HG02798 (cell line): Measurements from ENCODE around the gene EPHB1.

ENCODE experiments used
- ATAC-seq: cut with Tn5 transposase; IDR thresholded peaks from one replicate; pipeline ENCODE4 v1.9.1; 2021; ENCODE audit warnings: mild to moderate bottlenecking; ENCODE audit not compliant: unreplicated experiment, poor library complexity

The EPHB1 gene

GRCh38 chr3:135260025-135260424 lies 465.0 kb downstream of the EPHB1 start:
- no peak for ATAC-seq

DNA sequence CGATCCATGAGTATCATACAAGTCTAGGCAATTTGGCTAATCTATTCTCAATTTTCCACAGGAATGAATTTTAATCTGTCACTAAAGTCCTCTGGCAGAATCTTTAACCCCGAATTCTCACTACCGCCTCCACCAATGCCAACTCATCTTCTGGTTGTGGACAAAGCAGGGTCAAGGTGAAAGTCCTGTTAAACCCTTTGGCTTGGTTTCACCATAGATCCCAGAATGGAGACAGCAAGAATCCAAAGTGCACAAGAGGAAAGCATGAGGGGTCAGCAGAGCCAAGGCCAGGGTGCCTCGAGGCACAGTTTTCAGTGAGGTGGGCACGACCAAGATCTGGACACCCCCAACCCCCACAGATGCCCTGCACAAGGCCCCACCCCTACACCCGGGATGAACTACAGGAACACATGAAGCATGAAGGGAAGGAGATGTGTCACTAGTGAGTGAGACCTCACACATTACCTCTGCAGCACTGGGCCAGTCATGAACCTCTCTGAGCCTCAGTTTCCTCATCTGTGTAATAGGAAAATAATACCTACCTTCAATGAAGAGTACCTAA lies 466.2 kb downstream of the EPHB1 start:
- no peak for ATAC-seq

- no peak for ATAC-seq
These were observed 466.9 kb downstream of the EPHB1 start for GRCh38 chr3:135261916-135262315.

- no peak for ATAC-seq
These were observed 467.4 kb downstream of the EPHB1 start for GRCh38 chr3:135262441-135262840.

DNA sequence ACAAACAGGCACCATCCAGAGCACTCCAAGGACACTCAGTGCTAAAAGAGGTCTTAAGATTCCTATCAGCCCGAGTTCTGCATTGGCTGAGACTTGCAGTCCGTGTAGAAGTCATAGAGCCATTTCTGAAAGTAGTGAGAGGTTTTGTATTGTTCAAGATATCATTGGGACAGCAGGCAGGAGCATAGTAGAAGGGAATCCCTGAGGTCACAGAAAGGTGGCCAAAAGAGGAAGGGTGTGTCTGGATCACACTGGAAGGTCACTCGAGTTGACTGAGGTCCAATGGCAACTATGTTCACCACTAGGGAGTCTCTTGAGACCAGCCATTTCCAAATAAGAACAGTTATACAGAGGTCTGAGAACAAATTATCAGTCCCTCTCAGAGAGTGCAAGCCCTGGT lies 468.3 kb downstream of the EPHB1 start:
- ATAC-seq: no peak

DNA sequence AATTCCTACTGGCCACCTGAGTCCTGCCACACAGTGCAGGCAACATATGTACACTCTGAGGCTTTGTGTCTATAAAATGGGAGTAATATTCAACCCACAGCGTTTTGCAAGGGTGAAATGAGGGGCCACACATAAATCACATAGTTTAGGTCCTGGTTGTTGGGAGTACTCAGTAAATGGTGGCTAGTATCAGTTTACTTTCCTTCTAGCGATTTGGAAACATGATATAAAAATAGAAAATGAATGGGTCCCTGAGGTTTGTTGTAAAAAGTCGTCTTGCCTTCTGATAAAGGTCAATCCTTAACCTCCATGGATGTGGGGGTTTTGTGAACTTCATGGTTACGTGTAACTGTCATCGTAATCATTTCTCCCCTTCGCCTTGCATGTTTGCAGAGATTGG lies 472.4 kb downstream of the EPHB1 start:
- no peak for ATAC-seq

DNA sequence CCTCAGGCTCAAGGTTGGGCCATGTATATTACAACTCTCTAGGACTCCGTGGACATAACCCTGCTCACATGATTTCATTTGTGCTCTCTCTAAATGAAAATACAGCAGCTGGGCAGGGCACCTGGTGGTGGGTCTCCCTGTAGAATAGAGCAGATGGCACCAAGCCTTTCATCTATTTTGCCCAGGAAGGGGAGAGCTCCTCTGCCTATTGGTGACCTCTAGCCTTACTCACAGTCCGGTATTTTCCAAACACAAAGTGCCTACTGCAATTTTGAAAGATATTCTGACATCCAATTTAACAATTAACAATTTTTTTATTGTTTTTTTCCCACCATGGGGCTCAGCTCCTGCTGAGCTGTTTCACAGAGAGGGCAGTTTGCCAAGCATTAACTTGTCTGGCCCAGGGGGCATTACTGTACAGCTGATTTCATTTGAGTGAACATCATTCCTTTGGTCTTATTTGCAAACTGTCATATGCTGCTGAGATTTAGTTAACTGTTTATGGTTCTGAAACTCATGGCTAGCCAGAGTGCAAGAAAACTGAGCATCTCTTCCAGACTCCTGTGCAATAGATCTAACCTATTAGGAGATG lies 474.0 kb downstream of the EPHB1 start:
- no peak for ATAC-seq

DNA sequence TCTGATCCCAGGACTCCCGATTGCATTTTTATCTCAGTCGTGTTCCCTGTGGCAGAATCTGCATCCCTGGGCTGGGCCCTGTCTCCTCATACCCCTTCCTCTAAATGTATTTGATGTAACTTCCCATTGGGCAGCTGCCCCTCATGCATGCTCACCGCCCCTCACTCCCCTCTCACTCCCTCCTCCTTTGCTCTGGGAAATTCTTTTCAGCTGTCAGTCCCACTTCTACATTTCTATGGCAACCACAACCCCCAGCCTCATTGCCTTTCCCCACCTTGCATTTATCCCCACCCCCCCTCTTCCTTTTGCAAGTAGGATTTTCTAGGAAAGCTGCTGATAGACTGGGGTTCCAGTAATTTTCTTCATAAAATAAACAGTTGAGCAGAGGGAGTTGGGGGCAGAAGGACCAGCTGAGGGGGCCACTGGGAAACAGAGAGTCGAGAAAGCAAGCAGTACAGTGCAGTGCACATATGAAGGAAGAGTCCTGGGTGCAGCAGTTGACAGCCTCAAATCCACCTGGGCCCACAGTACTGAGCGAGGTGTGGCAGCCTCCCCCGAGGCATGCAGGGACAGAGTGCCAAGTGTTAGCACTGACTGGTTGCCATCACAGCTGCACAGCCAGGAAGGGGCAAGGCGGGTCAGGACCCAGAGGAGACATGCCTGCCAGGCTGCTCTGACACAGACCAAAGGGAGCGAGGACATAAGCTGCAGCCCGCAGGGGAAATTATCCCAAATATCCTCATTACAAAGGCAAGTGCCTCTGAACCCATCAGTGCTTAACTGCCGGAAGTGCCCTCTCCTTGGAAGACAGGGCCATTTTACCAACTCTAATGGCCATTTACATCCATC lies 476.3 kb downstream of the EPHB1 start:
- ATAC-seq: no peak

- ATAC-seq: no peak
These were observed 477.1 kb downstream of the EPHB1 start for GRCh38 chr3:135272026-135272669.

- ATAC-seq: no peak
These were observed 497.1 kb downstream of the EPHB1 start for GRCh38 chr3:135292162-135292561.

DNA sequence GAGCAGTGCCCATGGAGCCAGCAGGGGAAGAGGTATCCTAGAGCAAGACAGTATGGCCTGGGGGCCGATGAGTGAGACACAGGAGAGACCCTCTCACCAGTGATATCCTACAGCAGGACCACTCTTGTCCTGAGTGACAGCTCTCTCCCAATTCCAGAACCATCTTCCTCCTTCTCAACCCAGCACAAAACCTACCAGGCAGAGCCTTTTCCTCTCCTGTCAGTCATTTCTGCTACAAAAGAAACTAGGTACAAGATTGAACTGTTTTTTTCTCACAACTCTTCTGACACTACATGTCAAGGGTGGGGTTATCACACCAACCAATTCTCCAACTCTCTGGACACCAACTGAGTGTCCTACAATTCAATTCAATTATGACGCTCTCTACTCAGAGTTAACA lies 506.6 kb downstream of the EPHB1 start:
- ATAC-seq: no peak

- no peak for ATAC-seq
These were observed 509.3 kb downstream of the EPHB1 start for GRCh38 chr3:135304378-135304777.
